Left lobe of liver (tissue), 2 donors: ENCODE measurements around the gene SLFN14. TPM values are rescaled to one million over a fixed set of nuclear protein-coding genes. Genes with fewer than 3 reads are reported as not detected.
A peak's percentile ranks its signal among the peaks of the same experiment; 100 is the strongest.
"Not testable (repeated sequence)": the region's sequence is repeated elsewhere in the genome, so short reads cannot be mapped to it uniquely, and the experiment has no call there.

ENCODE experiments used
- ATAC-seq: fragments of 200-7000 bp; cut with Tn5 transposase; one replicate; pipeline ENCODE4 v1.9.1; 2020; ENCODE audit warnings: mild to moderate bottlenecking, moderate library complexity
- DNase-seq: peaks from one replicate; pipeline ENCODE4 v3.0.0-alpha.2; 2020; ENCODE audit warnings: low spot score
- total RNA-seq: library from RNA; stranded (reverse); gene quantifications from one replicate; pipeline ENCODE4 v1.2.1, GENCODE V29; 2021
- donor health status: DM: no; HTN: no; CAD: no; lungs with moderate emphysema.
- donor health status: DM: no; HTN: yes; CAD: no.

SLFN14 gene
- total RNA-seq, 1 donor from 2014 or later, result 0.05 TPM

GRCh38 chr17:35559495-35560210, 966 bp downstream of the SLFN14 start:
- ATAC-seq (no peak), DNase-seq (no peak)

GRCh38 chr17:35557353-35557752, 3.3 kb downstream of the SLFN14 start:
- ATAC-seq (no peak), DNase-seq (no peak)

DNA sequence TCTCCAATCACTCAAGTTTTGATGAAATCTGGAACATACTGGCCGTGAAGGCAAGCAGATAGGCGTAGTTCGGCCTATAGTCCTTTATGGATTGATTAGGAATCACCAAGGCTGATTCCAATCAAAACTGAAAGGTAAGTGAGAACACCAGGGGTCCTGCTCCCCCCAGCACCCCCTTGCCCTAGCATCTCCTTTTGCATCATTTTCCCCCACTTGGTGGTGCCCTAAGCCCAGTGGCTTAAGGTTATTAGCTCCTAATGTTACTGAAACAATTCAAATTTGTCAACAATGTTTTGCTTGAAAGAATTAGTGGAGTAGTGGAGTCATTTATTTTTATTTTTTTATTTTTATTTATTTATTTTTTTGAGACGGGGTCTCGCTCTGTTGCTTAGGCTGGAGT, 4.9 kb downstream of the SLFN14 start:
- ATAC-seq (no peak), DNase-seq (no peak)

GRCh38 chr17:35554668-35555067, 6.0 kb downstream of the SLFN14 start:
- DNase-seq (no peak), ATAC-seq (no peak)

DNA sequence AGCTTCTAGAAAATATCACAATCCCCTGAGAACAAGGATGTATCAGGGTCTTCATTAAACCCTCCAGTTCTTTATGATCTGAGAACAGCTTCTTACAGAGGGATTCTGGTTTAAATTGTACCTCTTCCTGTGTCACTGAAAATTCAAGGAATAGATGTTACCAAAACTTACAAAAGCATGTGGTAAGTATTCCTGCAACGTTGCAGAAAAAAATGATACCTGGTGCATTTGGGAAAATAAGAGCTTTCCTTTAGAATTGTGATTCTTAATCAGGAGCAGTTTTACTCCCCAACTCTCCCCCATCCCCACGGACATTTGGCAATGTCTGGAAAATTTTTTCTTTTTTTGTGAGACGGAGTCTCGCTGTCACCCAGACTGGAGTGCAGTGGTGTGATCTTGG, 7.3 kb downstream of the SLFN14 start:
- ATAC-seq, result no peak

DNA sequence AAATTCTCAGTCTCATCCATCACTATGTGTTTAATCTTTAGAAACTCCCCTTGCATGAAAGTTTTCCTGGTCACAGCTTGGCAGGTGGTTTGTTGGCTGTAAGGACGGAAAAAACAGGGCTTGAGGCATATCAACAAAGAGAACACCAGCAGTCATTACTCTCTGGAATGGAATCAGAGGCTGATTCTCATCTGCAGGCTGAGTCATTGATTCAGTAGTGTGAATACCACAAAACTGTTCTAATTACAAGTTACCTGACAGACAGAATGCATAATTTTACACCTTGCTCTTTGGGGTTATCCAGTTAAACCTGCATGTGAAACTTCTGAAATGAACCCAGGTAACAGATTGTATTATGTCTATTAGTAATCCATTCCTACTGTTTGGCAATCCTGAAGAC, 11.6 kb downstream of the SLFN14 start:
- ATAC-seq, result no peak
- DNase-seq, result no peak

More for the DNA sequence above, 7.3 kb downstream of the SLFN14 start:
- DNase-seq, result no peak

GRCh38 chr17:35548208-35548810, 12.3 kb downstream of the SLFN14 start:
- DNase-seq, result no peak
- peak; percentile 79 for ATAC-seq

DNA sequence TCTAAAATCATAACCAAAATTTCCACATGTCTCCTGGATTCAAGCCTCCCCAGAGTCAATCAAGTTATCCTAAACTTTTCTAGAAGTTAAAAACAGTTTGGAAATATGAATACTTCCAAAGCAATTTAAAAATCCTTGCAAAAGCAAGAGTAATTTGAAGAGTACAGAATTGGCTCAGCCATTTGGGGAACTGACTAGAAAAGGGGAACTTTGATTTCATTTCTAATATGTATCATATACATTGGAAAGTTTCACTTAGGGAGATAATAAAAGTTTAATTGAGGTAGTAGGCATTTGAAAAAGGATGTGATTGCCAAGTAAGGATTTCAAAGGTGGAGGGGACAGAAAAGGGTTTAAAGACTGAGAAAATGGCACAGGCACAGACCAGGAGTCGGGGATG, 14.1 kb downstream of the SLFN14 start:
- DNase-seq, result no peak
- ATAC-seq, result no peak

DNA sequence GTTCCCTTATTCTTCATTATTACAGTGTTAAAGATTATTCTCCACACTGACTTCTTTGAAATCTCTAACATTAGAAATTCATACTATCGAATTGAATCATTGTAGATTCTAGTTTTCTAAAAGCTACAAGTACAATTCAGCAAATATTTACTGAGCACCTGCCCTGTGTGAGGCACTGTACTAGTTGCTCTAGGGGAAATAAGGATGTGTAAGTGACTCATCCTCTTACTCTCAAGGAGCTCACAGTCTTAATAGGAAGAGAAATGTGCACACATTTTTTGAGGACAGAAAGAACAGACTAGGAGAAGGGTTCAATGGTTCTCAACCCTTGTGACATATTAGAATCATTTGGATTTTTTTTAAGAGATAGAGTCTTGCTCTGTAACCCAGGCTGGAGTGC, 15.5 kb downstream of the SLFN14 start:
- ATAC-seq, result no peak
- no peak for DNase-seq

GRCh38 chr17:35543856-35544255, 16.8 kb downstream of the SLFN14 start:
- ATAC-seq, result no peak
- DNase-seq, result no peak

DNA sequence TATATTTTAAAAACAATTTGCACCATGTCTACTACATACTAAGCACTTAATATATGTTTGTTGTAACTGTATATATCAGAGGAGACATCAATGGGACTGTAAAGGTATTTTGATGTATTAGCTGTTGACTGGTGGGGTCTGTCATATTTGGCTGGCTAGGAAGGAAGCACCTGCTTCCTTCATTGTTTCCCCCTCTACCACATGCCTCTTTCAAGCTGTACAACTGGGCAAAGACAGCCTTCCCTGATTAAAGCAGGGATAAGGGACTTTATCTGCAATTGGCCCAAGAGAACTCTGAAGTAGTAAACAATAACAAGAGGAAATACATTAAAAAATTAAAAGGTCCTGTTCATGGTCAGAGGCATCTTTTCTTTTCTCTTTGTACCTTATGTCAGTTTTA, 17.6 kb downstream of the SLFN14 start:
- no peak for ATAC-seq
- no peak for DNase-seq

DNA sequence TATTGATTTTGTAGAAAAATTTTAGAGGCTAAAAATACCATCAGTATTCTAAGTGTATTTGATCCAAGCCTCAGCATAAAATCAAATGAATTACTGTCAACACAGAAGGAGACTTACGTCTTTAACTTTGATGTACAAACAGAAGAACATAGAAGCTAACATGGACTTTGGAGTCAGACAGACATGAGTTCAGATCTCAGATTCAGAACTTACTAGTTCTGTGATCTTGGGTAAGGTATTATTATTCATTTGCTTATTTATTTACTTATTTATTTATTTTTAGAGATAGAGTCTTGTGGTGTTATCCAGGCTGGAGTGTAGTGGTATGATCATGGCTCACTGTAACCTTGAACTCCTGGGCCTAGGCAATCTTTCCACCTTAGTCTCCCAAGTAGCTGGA, 19.2 kb downstream of the SLFN14 start:
- DNase-seq (no peak), ATAC-seq (no peak)

DNA sequence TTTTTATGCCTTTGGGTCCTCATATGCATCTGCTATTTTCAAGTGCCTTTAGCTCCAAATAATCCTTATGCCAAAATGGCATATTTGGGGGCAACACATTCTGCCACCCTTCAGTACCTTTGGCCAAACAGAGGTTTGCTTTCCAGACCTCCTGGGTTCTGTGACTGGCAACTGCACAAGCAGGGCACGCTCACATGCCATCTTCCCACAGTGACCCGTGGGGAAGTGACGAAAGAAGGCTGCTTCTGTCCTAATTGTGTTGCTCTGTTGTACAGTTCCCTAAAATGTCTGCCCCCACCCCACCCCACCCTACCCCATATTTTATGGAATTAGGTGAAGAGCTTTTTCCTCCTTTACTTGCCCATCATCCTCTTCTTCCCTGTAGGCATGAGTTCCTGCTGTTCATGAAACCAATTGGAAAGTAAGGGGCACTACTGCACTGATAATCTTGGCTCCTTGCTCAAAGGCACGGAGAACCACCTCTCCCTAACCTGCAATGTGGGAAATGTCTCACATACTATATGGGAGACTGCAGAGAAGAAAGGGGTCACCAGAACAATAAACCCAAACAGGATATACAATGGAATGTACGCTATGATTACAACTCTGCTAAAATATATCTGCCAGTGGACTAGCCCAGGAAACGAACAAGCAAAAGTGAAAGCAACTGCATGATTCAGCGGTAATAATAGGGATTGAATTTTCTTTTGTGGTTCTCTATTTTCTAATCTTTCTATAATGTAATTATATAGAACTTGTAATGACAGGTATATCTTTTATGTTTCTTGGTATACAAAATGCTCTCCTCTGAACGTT, 19.8 kb downstream of the SLFN14 start:
- DNase-seq (peak; percentile 65), ATAC-seq (peak; percentile 72)

GRCh38 chr17:35539659-35540026, 21.0 kb downstream of the SLFN14 start:
- DNase-seq (no peak), ATAC-seq (no peak)

DNA sequence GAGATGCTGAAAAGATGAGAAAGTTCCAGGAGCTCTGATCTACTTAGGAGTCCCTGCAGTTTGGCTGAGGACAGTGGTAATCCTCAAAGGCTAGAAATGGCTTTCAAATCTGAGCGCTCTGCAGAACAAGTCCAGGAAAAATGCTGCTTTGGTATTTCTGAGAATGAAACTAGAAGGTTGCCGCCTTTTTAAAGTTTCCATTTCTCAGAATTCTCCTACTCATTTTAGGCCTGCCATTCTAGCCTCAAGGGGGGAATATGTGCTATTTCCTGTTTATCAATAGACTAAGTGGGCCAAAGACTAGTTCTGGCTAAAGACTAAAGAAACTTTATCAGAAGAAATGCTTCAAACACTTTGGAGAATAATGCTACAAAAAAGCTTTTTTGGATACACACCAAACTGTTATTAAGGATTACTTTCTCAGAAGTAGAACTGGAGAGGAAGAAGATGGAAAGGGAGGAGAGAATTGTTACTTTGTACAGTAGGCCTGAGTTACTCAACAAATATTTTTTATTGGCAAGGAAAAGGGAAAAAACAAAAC, 22.9 kb downstream of the SLFN14 start, which contains the start of gene SLFN12L:
Gene SLFN12L, minus strand, starts transcription at position 78 of the 541 bp plus-strand sequence. CDS start 15,314 bp downstream, outside the sequence.
- no peak for ATAC-seq
- no peak for DNase-seq

GRCh38 chr17:35536664-35537171, 23.9 kb downstream of the SLFN14 start:
- DNase-seq (no peak), ATAC-seq (no peak)

- not testable (repeated sequence) for DNase-seq, ATAC-seq
These were observed 25.2 kb downstream of the SLFN14 start for GRCh38 chr17:35535406-35535805.

GRCh38 chr17:35534576-35535093, 26.0 kb downstream of the SLFN14 start:
- peak; percentile 81 for ATAC-seq
- DNase-seq, result no peak

GRCh38 chr17:35531160-35531559, 29.5 kb downstream of the SLFN14 start:
- no peak for ATAC-seq
- DNase-seq, result no peak

DNA sequence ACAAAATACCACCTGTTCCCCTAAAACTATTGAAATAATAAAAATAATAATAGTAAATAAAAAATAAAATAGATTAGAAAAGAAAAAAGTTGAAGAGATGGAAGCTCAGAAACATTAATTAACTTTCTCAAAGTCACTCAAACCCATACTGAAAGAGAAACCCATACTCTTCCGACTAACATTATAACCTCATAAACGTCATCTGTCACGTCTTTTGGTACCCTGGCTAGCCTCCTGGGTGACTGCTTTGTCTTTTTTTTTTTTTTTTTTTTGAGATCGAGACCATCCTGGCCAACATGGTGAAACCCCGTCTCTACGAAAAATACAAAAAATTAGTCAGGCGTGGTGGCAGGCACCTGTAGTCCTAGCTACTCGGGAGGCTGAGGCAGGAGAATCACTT, 30.8 kb downstream of the SLFN14 start:
- DNase-seq, result no peak
- ATAC-seq, result no peak

- not testable (repeated sequence) for ATAC-seq, DNase-seq
These were observed 31.3 kb downstream of the SLFN14 start for GRCh38 chr17:35529326-35529725.
